Transverse colon (tissue), 3 donors: Measurements from ENCODE around the gene CLDN6.

Source experiments
- EP300 ChIP-seq: sonication (generic); formaldehyde crosslinking; IDR thresholded peaks from one replicate; pipeline ENCODE4 v1.6.1; 2017; ENCODE audit warnings: antibody characterized with exemption, low read depth
- TF ChIP-seq, protein P1 (sequence below), 5 experiments: fragments of 200-600 bp in 3 of 5; fragments of 450-650 bp in 2 of 5; sonication (generic) in 3 of 5; IDR thresholded peaks; 1 replicate in 2 of 5; 2 replicates in 3 of 5; pipeline ENCODE4 v1.5.1; 2016 to 2017; ENCODE audit warnings: antibody characterized with exemption in 5 of 5, inconsistent platforms in 3 of 5, mild to moderate bottlenecking in 2 of 5, moderate library complexity in 1 of 5

DNA sequence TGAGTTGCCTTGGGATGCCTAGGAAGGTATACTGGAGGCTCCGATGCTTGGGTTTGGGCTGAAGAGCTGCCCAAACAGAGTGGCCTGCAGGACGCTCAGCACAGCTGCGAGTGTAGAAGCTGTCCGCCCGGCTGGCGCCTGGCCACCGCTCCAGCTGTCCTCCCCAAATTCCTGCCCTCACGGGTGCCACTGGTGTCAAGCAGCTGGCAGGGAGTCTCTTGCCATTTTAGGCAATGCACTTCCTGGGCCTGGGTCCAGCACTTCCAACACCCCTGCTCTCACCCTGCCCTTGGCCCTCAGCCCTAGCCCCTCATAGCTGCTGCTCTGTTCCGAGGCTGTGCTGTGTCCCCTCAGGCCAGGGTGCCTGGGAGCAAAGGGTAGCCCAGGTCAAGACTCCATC, 32.5 kb downstream of the CLDN6 start:
- TF ChIP-seq EP300 = no peak
- TF ChIP-seq, protein P1, sequence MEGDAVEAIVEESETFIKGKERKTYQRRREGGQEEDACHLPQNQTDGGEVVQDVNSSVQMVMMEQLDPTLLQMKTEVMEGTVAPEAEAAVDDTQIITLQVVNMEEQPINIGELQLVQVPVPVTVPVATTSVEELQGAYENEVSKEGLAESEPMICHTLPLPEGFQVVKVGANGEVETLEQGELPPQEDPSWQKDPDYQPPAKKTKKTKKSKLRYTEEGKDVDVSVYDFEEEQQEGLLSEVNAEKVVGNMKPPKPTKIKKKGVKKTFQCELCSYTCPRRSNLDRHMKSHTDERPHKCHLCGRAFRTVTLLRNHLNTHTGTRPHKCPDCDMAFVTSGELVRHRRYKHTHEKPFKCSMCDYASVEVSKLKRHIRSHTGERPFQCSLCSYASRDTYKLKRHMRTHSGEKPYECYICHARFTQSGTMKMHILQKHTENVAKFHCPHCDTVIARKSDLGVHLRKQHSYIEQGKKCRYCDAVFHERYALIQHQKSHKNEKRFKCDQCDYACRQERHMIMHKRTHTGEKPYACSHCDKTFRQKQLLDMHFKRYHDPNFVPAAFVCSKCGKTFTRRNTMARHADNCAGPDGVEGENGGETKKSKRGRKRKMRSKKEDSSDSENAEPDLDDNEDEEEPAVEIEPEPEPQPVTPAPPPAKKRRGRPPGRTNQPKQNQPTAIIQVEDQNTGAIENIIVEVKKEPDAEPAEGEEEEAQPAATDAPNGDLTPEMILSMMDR (IDR thresholded peaks at IDR 0.05) = no peak
